Neuronal stem cell (in vitro differentiated cells): Measurements from ENCODE around the gene TIGD4.

Source experiments
- DNase-seq: peaks from one replicate; pipeline ENCODE4 v3.0.0-alpha.2; 2013; ENCODE audit warnings: low spot score
- H2AFZ ChIP-seq: one replicate; pipeline ENCODE4 v1.6.1; 2013; ENCODE audit warnings: mild to moderate bottlenecking, low read length, inconsistent platforms
- H2AK5ac ChIP-seq: 2 replicates; pipeline ENCODE4 v1.6.1; 2013; ENCODE audit warnings: low read depth, mild to moderate bottlenecking, inconsistent platforms, low read length, moderate library complexity, mixed read lengths
- H2BK120ac ChIP-seq: 2 replicates; pipeline ENCODE4 v1.6.1; 2013; ENCODE audit warnings: low read depth, mild to moderate bottlenecking, inconsistent platforms, low read length, moderate library complexity, mixed read lengths
- H2BK12ac ChIP-seq: one replicate; pipeline ENCODE4 v1.6.1; 2013; ENCODE audit warnings: low read length, inconsistent platforms
- H2BK15ac ChIP-seq: 2 replicates; pipeline ENCODE4 v1.6.1; 2013; ENCODE audit warnings: mild to moderate bottlenecking, low read length, inconsistent platforms, mixed read lengths
- H2BK5ac ChIP-seq: one replicate; pipeline ENCODE4 v1.6.1; 2013; ENCODE audit warnings: inconsistent platforms, mild to moderate bottlenecking, low read length, moderate library complexity
- H3K14ac ChIP-seq: one replicate; pipeline ENCODE4 v1.6.1; 2013; ENCODE audit warnings: low read length, inconsistent platforms
- H3K18ac ChIP-seq: 2 replicates; pipeline ENCODE4 v1.6.1; 2013; ENCODE audit warnings: low read length, inconsistent platforms
- H3K23ac ChIP-seq: 2 replicates; pipeline ENCODE4 v1.6.1; 2013; ENCODE audit warnings: low read depth, mild to moderate bottlenecking, mixed read lengths, low read length, inconsistent platforms; ENCODE audit not compliant: poor library complexity
- H3K27ac ChIP-seq: replicated peaks from 3 replicates; pipeline ENCODE4 v1.5.1; 2013; ENCODE audit warnings: low read length, inconsistent platforms
- H3K27me3 ChIP-seq, 3 experiments: 2 replicates each; pipeline ENCODE4 v1.6.1; 2013; ENCODE audit warnings: low read length in 3 of 3, mild to moderate bottlenecking in 2 of 3, inconsistent platforms in 1 of 3, low read depth in 1 of 3, mixed read lengths in 1 of 3, moderate library complexity in 1 of 3; ENCODE audit not compliant: control insufficient read depth in 3 of 3, insufficient read depth in 3 of 3
- H3K36me3 ChIP-seq, 2 donors: replicated peaks in 1 of 2; 2 replicates each; pipeline ENCODE4 v1.6.1; 2013; ENCODE audit warnings: low read length in 2 of 2; ENCODE audit not compliant: control insufficient read depth in 2 of 2, insufficient read depth in 2 of 2
- H3K4ac ChIP-seq: 2 replicates; pipeline ENCODE4 v1.6.1; 2013; ENCODE audit warnings: inconsistent platforms, mild to moderate bottlenecking, low read length, moderate library complexity
- H3K4me1 ChIP-seq, 2 donors: 1 replicate in 1 of 2; 2 replicates in 1 of 2; pipeline ENCODE4 v1.6.1; 2013; ENCODE audit warnings: low read length in 2 of 2, low read depth in 1 of 2; ENCODE audit not compliant: control insufficient read depth in 2 of 2, insufficient read depth in 1 of 2
- H3K4me2 ChIP-seq: one replicate; pipeline ENCODE4 v1.6.1; 2013; ENCODE audit warnings: mild to moderate bottlenecking, low read length, inconsistent platforms; ENCODE audit not compliant: insufficient read depth, poor library complexity, severe bottlenecking
- H3K4me3 ChIP-seq, 2 donors: 2 replicates each; pipeline ENCODE4 v1.5.1; 2013; ENCODE audit warnings: low read length in 2 of 2, mild to moderate bottlenecking in 2 of 2, inconsistent platforms in 1 of 2, moderate library complexity in 1 of 2
- H3K79me1 ChIP-seq: one replicate; pipeline ENCODE4 v1.6.1; 2013; ENCODE audit warnings: low read depth, mild to moderate bottlenecking, inconsistent platforms, low read length, moderate library complexity
- H3K9ac ChIP-seq: one replicate; pipeline ENCODE4 v1.6.1; 2013; ENCODE audit warnings: mild to moderate bottlenecking, low read depth, low read length, inconsistent platforms; ENCODE audit not compliant: poor library complexity
- H3K9me3 ChIP-seq, 2 donors: replicated peaks in 1 of 2; 2 replicates each; pipeline versions ENCODE3 to v1.6.1; 2013; ENCODE audit warnings: low read length in 2 of 2, mild to moderate bottlenecking in 2 of 2, inconsistent platforms in 1 of 2, low read depth in 1 of 2, mixed read lengths in 1 of 2, moderate library complexity in 1 of 2; ENCODE audit not compliant: control insufficient read depth in 2 of 2, insufficient read depth in 1 of 2
- H4K8ac ChIP-seq: one replicate; pipeline ENCODE4 v1.6.1; 2013; ENCODE audit warnings: low read depth, mild to moderate bottlenecking, inconsistent platforms, low read length, moderate library complexity
- H4K91ac ChIP-seq: one replicate; pipeline ENCODE4 v1.6.1; 2013; ENCODE audit warnings: low read length, low read depth, mild to moderate bottlenecking, inconsistent platforms; ENCODE audit not compliant: poor library complexity
- WGBS, 2 donors: extraction: QIAGEN DNeasy Blood & Tissue Kit; methylation state at CpG; one replicate each; pipeline ENCODE4 v1.1.7; 2013; ENCODE audit warnings: missing lambda C conversion rate in 2 of 2, mixed read lengths in 1 of 2; ENCODE audit not compliant: insufficient read length in 2 of 2, insufficient replicate concordance in 1 of 2; ENCODE audit errors: extremely low coverage in 2 of 2; 5-methylcytosine and 5-hydroxymethylcytosine counted together

TIGD4 gene

GRCh38 chr4:152822323-152822722 is 42.8 kb upstream of the TIGD4 start:
- Histone ChIP-seq H2BK5ac (no peak overlapping the region), H3K27ac (no peak overlapping the region), H3K9ac (no peak overlapping the region), H3K14ac (no peak overlapping the region), H3K36me3 (peaks cover 11 to 27% of the 10 kb centered on the region in 2 donors), H3K18ac (no peak overlapping the region), H4K91ac (no peak overlapping the region), H3K9me3 (peaks cover 15 to 19% of the 10 kb centered on the region in 2 donors), H3K27me3 (no peaks in the 10 kb centered on the region), H3K4me2 (no peak overlapping the region), H3K4me1 (no peaks in the 10 kb centered on the region), H3K4me3 (no peak overlapping the region), H4K8ac (no peak overlapping the region), H3K4ac (no peak overlapping the region), H3K79me1 (peaks cover 4% of the 10 kb centered on the region), H2AFZ (no peak overlapping the region), H3K23ac (no peak overlapping the region), H2BK120ac (no peak overlapping the region), H2BK12ac (no peak overlapping the region), H2AK5ac (no peak overlapping the region), H2BK15ac (no peak overlapping the region)
- no CpG with 5 or more reads among the region's 1 CpG for WGBS, 2 donors
- no peak for DNase-seq

- H2BK5ac ChIP-seq, result no peak overlapping the region
- H2BK12ac ChIP-seq, result no peak overlapping the region
- no peak overlapping the region for H3K4me2 ChIP-seq
- H3K27me3 ChIP-seq, result no peaks in the 10 kb centered on the region
- H2BK120ac ChIP-seq, result no peak overlapping the region
- H3K27ac ChIP-seq, result no peak overlapping the region
- no peak overlapping the region for H3K4ac ChIP-seq
- no peak overlapping the region for H3K18ac ChIP-seq
- H3K9ac ChIP-seq, result no peak overlapping the region
- H3K79me1 ChIP-seq, result peaks cover 4% of the 10 kb centered on the region
- no peak overlapping the region for H3K4me3 ChIP-seq
- H2AFZ ChIP-seq, result no peak overlapping the region
- no peak overlapping the region for H2AK5ac ChIP-seq
- WGBS, 2 donors, result no CpG with 5 or more reads among the region's 2 CpGs
- H4K91ac ChIP-seq, result no peak overlapping the region
- H3K9me3 ChIP-seq, result peaks cover 17 to 34% of the 10 kb centered on the region in 2 donors
- H3K4me1 ChIP-seq, result no peaks in the 10 kb centered on the region
- no peak overlapping the region for H2BK15ac ChIP-seq
- DNase-seq, result no peak
- no peak overlapping the region for H4K8ac ChIP-seq
- H3K36me3 ChIP-seq, result peaks cover 11 to 30% of the 10 kb centered on the region in 2 donors
- no peak overlapping the region for H3K14ac ChIP-seq
- H3K23ac ChIP-seq, result no peak overlapping the region
Observed at GRCh38 chr4:152820073-152820472, 40.5 kb upstream of the TIGD4 start.

- H4K8ac ChIP-seq, result no peak overlapping the region
- H3K9ac ChIP-seq, result no peak overlapping the region
- no peak overlapping the region for H2BK12ac ChIP-seq
- H3K27ac ChIP-seq, result no peak overlapping the region
- H3K79me1 ChIP-seq, result peaks cover 4% of the 10 kb centered on the region
- no peak overlapping the region for H3K23ac ChIP-seq
- peaks cover 23 to 43% of the 10 kb centered on the region in 2 donors for H3K9me3 ChIP-seq
- H3K14ac ChIP-seq, result no peak overlapping the region
- H2AFZ ChIP-seq, result no peak overlapping the region
- H3K4ac ChIP-seq, result no peak overlapping the region
- no peaks in the 10 kb centered on the region for H3K27me3 ChIP-seq
- no peak overlapping the region for H2BK5ac ChIP-seq
- no CpG with 5 or more reads among the region's 7 CpGs for WGBS, 2 donors
- H2AK5ac ChIP-seq, result no peak overlapping the region
- no peak overlapping the region for H3K18ac ChIP-seq
- peaks cover 11 to 31% of the 10 kb centered on the region in 2 donors for H3K36me3 ChIP-seq
- no peak overlapping the region for H3K4me3 ChIP-seq
- H3K4me1 ChIP-seq, result no peaks in the 10 kb centered on the region
- H2BK120ac ChIP-seq, result no peak overlapping the region
- no peak overlapping the region for H2BK15ac ChIP-seq
- DNase-seq, result no peak
- peak overlapping the region; percentile 24 for H4K91ac ChIP-seq
- H3K4me2 ChIP-seq, result no peak overlapping the region
Observed at GRCh38 chr4:152819026-152819645, 39.6 kb upstream of the TIGD4 start.

- H3K4me2 ChIP-seq, result no peak overlapping the region
- H2BK5ac ChIP-seq, result no peak overlapping the region
- no peaks in the 10 kb centered on the region for H3K27me3 ChIP-seq
- no peak overlapping the region for H3K27ac ChIP-seq
- no peak overlapping the region for H3K23ac ChIP-seq
- no peak overlapping the region for H3K4ac ChIP-seq
- no peak overlapping the region for H2BK120ac ChIP-seq
- H3K14ac ChIP-seq, result no peak overlapping the region
- no peak overlapping the region for H3K18ac ChIP-seq
- H2AFZ ChIP-seq, result no peak overlapping the region
- peaks cover 11 to 38% of the 10 kb centered on the region in 2 donors for H3K36me3 ChIP-seq
- DNase-seq, result no peak
- no peak overlapping the region for H4K8ac ChIP-seq
- no peak overlapping the region for H3K4me3 ChIP-seq
- H4K91ac ChIP-seq, result no peak overlapping the region
- H3K4me1 ChIP-seq, result no peaks in the 10 kb centered on the region
- no peak overlapping the region for H2BK12ac ChIP-seq
- H3K79me1 ChIP-seq, result peaks cover 4% of the 10 kb centered on the region
- peaks cover 23 to 61% of the 10 kb centered on the region in 2 donors for H3K9me3 ChIP-seq
- no peak overlapping the region for H2BK15ac ChIP-seq
- H3K9ac ChIP-seq, result no peak overlapping the region
- no peak overlapping the region for H2AK5ac ChIP-seq
Observed at GRCh38 chr4:152817331-152817730, 37.8 kb upstream of the TIGD4 start.
